Fibroblast of lung (primary cell): ENCODE data around the gene ZDHHC13. TPM values are rescaled to one million over a fixed set of nuclear protein-coding genes. Genes with fewer than 3 reads are reported as not detected.

Source experiments
- DNase-seq, 2 donors: peaks; one replicate each; pipeline versions ENCODE4 v3.0.0 to v3.0.0-alpha.2; 2010; ENCODE audit warnings: low read depth in 2 of 2
- H2AFZ ChIP-seq: 2 replicates; pipeline ENCODE4 v1.5.1; 2012; ENCODE audit warnings: low read length, control low read depth, inconsistent platforms
- H3K27ac ChIP-seq: 2 replicates; pipeline ENCODE4 v1.5.1; 2011; ENCODE audit warnings: low read length, control low read depth; ENCODE audit not compliant: insufficient read depth
- H3K27me3 ChIP-seq: 2 replicates; pipeline ENCODE4 v1.5.1; 2011; ENCODE audit warnings: mild to moderate bottlenecking, low read length; ENCODE audit not compliant: control insufficient read depth, insufficient read depth
- H3K36me3 ChIP-seq: 2 replicates; pipeline ENCODE4 v1.5.1; 2011; ENCODE audit warnings: low read length; ENCODE audit not compliant: control insufficient read depth, insufficient read depth
- H3K4me1 ChIP-seq: 2 replicates; pipeline ENCODE4 v1.5.1; 2011; ENCODE audit warnings: low read length; ENCODE audit not compliant: control insufficient read depth, insufficient read depth; ENCODE audit errors: extremely low read depth
- H3K4me2 ChIP-seq: 2 replicates; pipeline ENCODE4 v1.5.1; 2011; ENCODE audit warnings: low read length, control low read depth; ENCODE audit not compliant: insufficient read depth; ENCODE audit errors: extremely low read depth
- H3K4me3 ChIP-seq, 4 experiments: fragments of 200-600 bp in 1 of 4; sonication (generic) in 1 of 4; replicated peaks in 1 of 4; 2 replicates each; pipeline ENCODE4 v1.5.1; 2011 to 2016; ENCODE audit warnings: low read length in 4 of 4, low read depth in 3 of 4, mild to moderate bottlenecking in 3 of 4, control low read depth in 2 of 4, inconsistent platforms in 1 of 4, mixed read lengths in 1 of 4; ENCODE audit not compliant: insufficient read depth in 1 of 4; ENCODE audit errors: control extremely low read depth in 1 of 4
- H3K79me2 ChIP-seq: 2 replicates; pipeline ENCODE4 v1.5.1; 2012; ENCODE audit warnings: mild to moderate bottlenecking, low read length, inconsistent platforms; ENCODE audit not compliant: control insufficient read depth, insufficient read depth
- H3K9ac ChIP-seq: 2 replicates; pipeline ENCODE4 v1.5.1; 2011; ENCODE audit warnings: mild to moderate bottlenecking, low read length, control low read depth; ENCODE audit not compliant: insufficient read depth
- H3K9me3 ChIP-seq: 2 replicates; pipeline ENCODE4 v1.5.1; 2012; ENCODE audit warnings: low read depth, low read length; ENCODE audit not compliant: control insufficient read depth, insufficient read depth
- H4K20me1 ChIP-seq: 2 replicates; pipeline ENCODE4 v1.5.1; 2011; ENCODE audit warnings: low read length; ENCODE audit not compliant: control insufficient read depth, insufficient read depth; ENCODE audit errors: extremely low read depth
- CTCF ChIP-seq, 2 donors: IDR thresholded peaks in 1 of 2; conservative IDR thresholded peaks in 1 of 2; 1 replicate in 1 of 2; 2 replicates in 1 of 2; pipeline ENCODE4 v1.5.1; 2011 to 2012; ENCODE audit warnings: low read length in 2 of 2, control low read depth in 1 of 2, inconsistent platforms in 1 of 2, low read depth in 1 of 2, mild to moderate bottlenecking in 1 of 2
- EZH2 ChIP-seq: IDR thresholded peaks from 2 replicates; pipeline ENCODE4 v1.5.1; 2012; ENCODE audit warnings: low read length, control low read depth, mild to moderate bottlenecking; ENCODE audit errors: missing control alignments
- polyA plus RNA-seq, 2 donors: library from polyadenylated mRNA; depleted of rRNA in 1 of 2; stranded (reverse) in 1 of 2; unstranded in 1 of 2; fragments of >200 nt; gene quantifications; 2 replicates each; pipeline ENCODE4 v1.2.1, GENCODE V29; 2011 to 2012; ENCODE audit warnings: missing spikeins in 1 of 2
- total RNA-seq: library from RNA; depleted of rRNA; stranded (reverse); fragments of >200 nt; gene quantifications from 2 replicates; pipeline ENCODE4 v1.2.1, GENCODE V29; 2014

Gene ZDHHC13
- total and polyA plus RNA-seq, 2 donors (not counting 1 experiment from before 2014, with no cell fraction given): 11.1 to 16.1 TPM

- H3K27me3 ChIP-seq: no peaks in the 10 kb centered on the region
- no peak for TF ChIP-seq EZH2
- TF ChIP-seq CTCF (conservative IDR thresholded peaks at IDR 0.05 in 1 of 2, IDR thresholded peaks at IDR 0.05 in 1 of 2; ENCODE audit: low read depth in 1 of 2, low read length in 2 of 2): no peak
- H3K9ac ChIP-seq: no peak overlapping the region
- no peaks in the 10 kb centered on the region for H3K36me3 ChIP-seq
- no peaks in the 10 kb centered on the region for H3K4me1 ChIP-seq
- no peaks in the 10 kb centered on the region for H3K79me2 ChIP-seq
- H3K27ac ChIP-seq: no peak overlapping the region
- no peaks in the 10 kb centered on the region for H4K20me1 ChIP-seq
- no peak for DNase-seq
- no peak overlapping the region for H3K4me2 ChIP-seq
- H3K4me3 ChIP-seq: no peak overlapping the region
- no peak overlapping the region for H2AFZ ChIP-seq
- H3K9me3 ChIP-seq: no peaks in the 10 kb centered on the region
Observed at GRCh38 chr11:19176629-19177186, 59.7 kb downstream of the ZDHHC13 start.

- H3K4me1 ChIP-seq: no peaks in the 10 kb centered on the region
- H3K9me3 ChIP-seq: no peaks in the 10 kb centered on the region
- TF ChIP-seq EZH2 (no peak), CTCF (conservative IDR thresholded peaks at IDR 0.05 in 1 of 2, IDR thresholded peaks at IDR 0.05 in 1 of 2; ENCODE audit: low read depth in 1 of 2, low read length in 2 of 2) (no peak)
- H3K27ac ChIP-seq: no peak overlapping the region
- DNase-seq: no peak
- H3K4me2 ChIP-seq: no peak overlapping the region
- no peaks in the 10 kb centered on the region for H3K36me3 ChIP-seq
- no peaks in the 10 kb centered on the region for H3K27me3 ChIP-seq
- H3K4me3 ChIP-seq: no peak overlapping the region
- H3K9ac ChIP-seq: no peak overlapping the region
- no peaks in the 10 kb centered on the region for H4K20me1 ChIP-seq
- H3K79me2 ChIP-seq: no peaks in the 10 kb centered on the region
- H2AFZ ChIP-seq: no peak overlapping the region
Observed at GRCh38 chr11:19181531-19182261, 64.7 kb downstream of the ZDHHC13 start.

GRCh38 chr11:19183646-19184045, 66.7 kb downstream of the ZDHHC13 start:
- H3K79me2 ChIP-seq: no peaks in the 10 kb centered on the region
- no peak for DNase-seq
- no peaks in the 10 kb centered on the region for H3K36me3 ChIP-seq
- H3K9me3 ChIP-seq: no peaks in the 10 kb centered on the region
- no peak overlapping the region for H2AFZ ChIP-seq
- no peak overlapping the region for H3K4me3 ChIP-seq
- no peaks in the 10 kb centered on the region for H3K4me1 ChIP-seq
- no peak overlapping the region for H3K9ac ChIP-seq
- no peak overlapping the region for H3K27ac ChIP-seq
- TF ChIP-seq CTCF (conservative IDR thresholded peaks at IDR 0.05 in 1 of 2, IDR thresholded peaks at IDR 0.05 in 1 of 2; ENCODE audit: low read depth in 1 of 2, low read length in 2 of 2) (no peak), EZH2 (no peak)
- H4K20me1 ChIP-seq: no peaks in the 10 kb centered on the region
- H3K27me3 ChIP-seq: no peaks in the 10 kb centered on the region
- no peak overlapping the region for H3K4me2 ChIP-seq
